Measurements from ENCODE around the gene TMEM14B. TPM values are rescaled to one million over a fixed set of nuclear protein-coding genes. Genes with fewer than 3 reads are reported as not detected.
A peak's percentile ranks its signal among the peaks of the same experiment; 100 is the strongest.
"Not testable (repeated sequence)": the region's sequence is repeated elsewhere in the genome, so short reads cannot be mapped to it uniquely, and the experiment has no call there.

The TMEM14B gene
- total RNA-seq (ENCODE audit: low replicate concordance): 98.1 and 99.3 TPM in 2 replicates

DNA sequence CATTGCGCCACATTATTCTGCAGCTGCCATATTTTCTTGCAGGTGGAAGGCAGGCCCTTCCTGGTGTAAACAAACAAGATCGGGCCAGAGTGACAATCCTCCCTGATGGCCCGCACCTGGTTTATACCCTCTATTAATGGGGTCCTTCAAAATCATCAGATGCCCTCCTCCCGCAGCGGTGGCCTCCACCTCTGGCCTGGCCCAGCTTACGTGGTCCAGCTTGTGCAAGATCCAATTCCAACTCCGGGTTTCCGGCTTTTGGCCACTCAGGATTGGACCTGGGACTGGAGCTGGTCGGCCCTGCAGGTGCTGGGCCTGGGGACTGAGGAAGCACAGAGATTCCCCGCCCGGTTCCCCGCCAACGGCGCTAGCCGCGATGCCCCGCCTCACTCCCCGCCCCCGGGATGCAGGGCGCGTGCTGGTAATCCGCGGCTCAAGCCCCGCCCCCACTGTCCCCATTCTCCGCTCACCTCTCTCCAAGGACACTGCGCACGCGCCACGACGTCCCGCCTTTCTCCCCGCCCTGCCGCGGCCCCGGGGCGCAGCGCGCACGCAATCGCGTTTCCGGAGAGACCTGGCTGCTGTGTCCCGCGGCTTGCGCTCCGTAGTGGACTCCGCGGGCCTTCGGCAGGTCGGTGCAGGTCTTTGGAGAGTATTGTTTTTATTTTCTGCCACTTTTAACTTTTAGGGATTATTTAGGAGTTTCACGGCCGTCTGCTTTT, at the start of gene TMEM14B:
TSS of gene TMEM14B (plus strand) at position 555 of the 722 bp plus-strand sequence. CDS start 1,441 bp downstream, outside the sequence.
- H3K4me3 ChIP-seq (ENCODE audit: low read depth, low read length): peak within 1 kb of the TSS; percentile 90
- TF ChIP-seq, protein P1, sequence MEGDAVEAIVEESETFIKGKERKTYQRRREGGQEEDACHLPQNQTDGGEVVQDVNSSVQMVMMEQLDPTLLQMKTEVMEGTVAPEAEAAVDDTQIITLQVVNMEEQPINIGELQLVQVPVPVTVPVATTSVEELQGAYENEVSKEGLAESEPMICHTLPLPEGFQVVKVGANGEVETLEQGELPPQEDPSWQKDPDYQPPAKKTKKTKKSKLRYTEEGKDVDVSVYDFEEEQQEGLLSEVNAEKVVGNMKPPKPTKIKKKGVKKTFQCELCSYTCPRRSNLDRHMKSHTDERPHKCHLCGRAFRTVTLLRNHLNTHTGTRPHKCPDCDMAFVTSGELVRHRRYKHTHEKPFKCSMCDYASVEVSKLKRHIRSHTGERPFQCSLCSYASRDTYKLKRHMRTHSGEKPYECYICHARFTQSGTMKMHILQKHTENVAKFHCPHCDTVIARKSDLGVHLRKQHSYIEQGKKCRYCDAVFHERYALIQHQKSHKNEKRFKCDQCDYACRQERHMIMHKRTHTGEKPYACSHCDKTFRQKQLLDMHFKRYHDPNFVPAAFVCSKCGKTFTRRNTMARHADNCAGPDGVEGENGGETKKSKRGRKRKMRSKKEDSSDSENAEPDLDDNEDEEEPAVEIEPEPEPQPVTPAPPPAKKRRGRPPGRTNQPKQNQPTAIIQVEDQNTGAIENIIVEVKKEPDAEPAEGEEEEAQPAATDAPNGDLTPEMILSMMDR (IDR thresholded peaks at IDR 0.05; ENCODE audit: insufficient read depth, low read length): no peak
- DNase-seq (ENCODE audit: low read depth): peak; percentile 95

GRCh38 chr6:10713962-10714361, 33.6 kb upstream of the TMEM14B start:
- TF ChIP-seq, protein P1 (IDR thresholded peaks at IDR 0.05; ENCODE audit: insufficient read depth, low read length): no peak
- H3K4me3 ChIP-seq (ENCODE audit: low read depth, low read length): no peak overlapping the region
- no peak for DNase-seq (ENCODE audit: low read depth)

GRCh38 chr6:10719296-10719963, 28.2 kb upstream of the TMEM14B start:
- peak; percentile 48 for DNase-seq (ENCODE audit: low read depth)
- H3K4me3 ChIP-seq (ENCODE audit: low read depth, low read length): peak overlapping the region; percentile 71
- TF ChIP-seq, protein P1 (IDR thresholded peaks at IDR 0.05; ENCODE audit: insufficient read depth, low read length): no peak

- TF ChIP-seq, protein P1 (IDR thresholded peaks at IDR 0.05; ENCODE audit: insufficient read depth, low read length): no peak
- no peak for DNase-seq (ENCODE audit: low read depth)
- H3K4me3 ChIP-seq (ENCODE audit: low read depth, low read length): peak overlapping the region; percentile 71
Observed at GRCh38 chr6:10719964-10720264, 27.7 kb upstream of the TMEM14B start.

DNA sequence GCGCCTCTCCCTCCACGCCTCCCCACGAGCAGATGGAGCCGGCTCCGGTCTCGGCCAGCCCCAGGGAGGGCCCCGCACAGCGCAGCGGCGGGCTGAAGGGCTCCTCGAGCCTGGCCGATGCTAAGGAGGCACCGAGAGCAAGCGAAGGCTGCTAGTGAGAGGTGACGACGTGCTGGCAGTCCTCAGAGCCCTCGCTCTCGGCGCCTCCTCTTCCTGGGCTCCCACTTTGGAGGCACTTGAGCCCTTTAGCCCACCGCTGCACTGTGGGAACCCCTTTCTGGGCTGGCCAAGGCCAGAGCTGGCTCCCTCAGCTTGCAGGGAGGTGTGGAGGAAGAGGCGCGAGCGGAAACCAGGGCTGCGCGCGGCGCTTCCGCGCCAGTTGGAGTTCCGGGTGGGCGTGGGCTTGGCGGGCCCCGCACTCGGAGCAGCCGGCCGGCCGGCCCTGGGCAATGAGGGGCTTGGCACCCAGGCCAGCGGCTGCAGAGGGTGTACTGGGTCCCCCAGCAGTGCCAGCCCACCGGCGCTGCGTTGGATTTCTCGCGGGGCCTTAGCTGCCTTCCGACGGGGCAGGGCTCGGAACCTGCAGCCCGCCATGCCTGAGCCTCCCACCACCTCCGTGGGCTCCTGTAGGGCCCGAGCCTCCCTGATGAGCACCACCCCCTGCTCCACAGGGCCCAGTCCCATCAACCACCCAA, 27.2 kb upstream of the TMEM14B start:
- peak; percentile 27 for DNase-seq (ENCODE audit: low read depth)
- H3K4me3 ChIP-seq (ENCODE audit: low read depth, low read length): peak overlapping the region; percentile 71
- TF ChIP-seq, protein P1 (IDR thresholded peaks at IDR 0.05; ENCODE audit: insufficient read depth, low read length): no peak

GRCh38 chr6:10720960-10721849, 26.4 kb upstream of the TMEM14B start:
- peak overlapping the region; percentile 71 for H3K4me3 ChIP-seq (ENCODE audit: low read depth, low read length)
- not testable (repeated sequence) for DNase-seq (ENCODE audit: low read depth)

All from fibroblast of the aortic adventitia (primary cell).